GM21515 (cell line): ENCODE data around the gene TRAT1.

Source experiments
- ATAC-seq: cut with Tn5 transposase; IDR thresholded peaks from one replicate; pipeline ENCODE4 v1.9.1; 2021; ENCODE audit not compliant: unreplicated experiment

TRAT1 gene

DNA sequence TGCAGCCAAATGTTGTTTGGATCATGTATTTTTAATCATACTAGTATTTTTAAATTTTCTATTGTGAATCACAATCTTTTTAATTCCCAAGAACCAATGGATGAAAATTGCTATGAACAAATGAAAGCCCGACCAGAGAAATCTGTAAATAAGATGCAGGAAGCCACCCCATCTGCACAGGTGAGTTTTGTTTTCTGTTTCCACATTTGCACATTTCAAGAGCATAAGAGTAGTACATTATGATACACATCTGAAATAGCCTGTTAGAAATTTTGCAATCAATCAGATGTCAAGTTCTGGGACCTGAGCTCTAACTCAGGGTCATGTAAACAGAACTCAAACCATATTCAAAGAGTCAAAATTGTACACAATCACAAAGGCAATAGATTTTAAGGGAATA is 26.5 kb downstream of the TRAT1 start:
- ATAC-seq: no peak

DNA sequence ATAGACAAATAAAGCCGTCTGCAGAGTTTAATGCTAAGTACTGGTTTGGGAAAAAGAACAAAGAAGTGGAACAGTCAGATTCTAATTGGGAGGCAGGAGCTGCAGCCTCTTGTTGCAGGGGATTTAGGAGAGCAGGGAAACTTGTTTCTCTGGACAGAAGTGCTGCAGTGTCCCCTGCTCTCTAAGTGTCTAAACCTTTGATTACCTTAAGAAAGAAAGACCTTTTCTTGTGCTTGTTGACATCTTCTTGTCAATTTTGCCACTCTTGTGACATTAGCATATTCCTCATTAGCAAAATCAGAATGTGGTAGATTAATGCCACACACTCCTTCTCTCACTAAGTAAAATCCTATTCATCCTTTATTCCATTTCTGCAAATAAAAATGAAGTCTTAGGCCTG is 38.8 kb downstream of the TRAT1 start:
- no peak for ATAC-seq

DNA sequence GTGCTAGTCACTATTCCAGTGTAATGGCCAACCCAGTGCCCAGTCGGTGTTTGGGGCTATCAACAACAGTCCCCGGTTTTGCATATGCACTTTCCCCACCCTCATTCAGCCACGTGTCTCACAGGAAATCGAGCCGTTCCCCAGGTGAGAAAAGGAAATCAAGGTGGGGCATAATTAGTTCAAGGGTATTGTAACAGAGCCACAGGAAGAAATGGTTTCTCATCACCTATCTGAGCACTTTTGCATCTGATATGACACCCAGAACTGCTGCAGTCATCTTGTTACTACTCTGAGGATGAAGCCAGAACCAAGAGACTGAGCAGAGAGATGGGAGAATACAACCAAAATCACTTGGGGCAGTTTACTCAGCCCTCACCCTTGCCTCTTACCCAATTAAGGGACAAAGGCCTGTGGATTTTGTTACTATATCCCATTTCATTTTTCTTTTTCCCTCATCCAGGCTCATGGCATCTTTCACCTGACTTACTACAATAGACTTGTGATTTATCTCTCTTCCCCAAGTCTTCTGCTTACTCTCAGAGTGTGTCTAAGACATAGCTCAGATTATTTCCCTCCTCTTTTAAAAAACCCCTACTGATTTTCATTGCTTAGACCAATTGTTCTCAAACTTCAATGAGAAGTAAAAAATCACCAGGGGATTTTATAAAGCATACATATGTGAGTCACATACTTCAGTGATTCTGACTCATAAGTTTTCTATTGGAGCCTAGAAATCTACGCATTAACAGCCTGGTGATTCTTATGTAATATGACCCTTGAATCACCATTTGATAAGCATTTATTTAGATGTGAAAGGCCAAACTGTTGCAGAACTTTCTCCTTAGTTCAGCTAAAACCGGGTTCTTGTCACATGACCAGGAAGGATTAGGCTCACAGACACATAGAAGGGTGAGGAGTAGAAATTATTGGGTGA is 40.5 kb downstream of the TRAT1 start:
- ATAC-seq: peak; percentile 70

DNA sequence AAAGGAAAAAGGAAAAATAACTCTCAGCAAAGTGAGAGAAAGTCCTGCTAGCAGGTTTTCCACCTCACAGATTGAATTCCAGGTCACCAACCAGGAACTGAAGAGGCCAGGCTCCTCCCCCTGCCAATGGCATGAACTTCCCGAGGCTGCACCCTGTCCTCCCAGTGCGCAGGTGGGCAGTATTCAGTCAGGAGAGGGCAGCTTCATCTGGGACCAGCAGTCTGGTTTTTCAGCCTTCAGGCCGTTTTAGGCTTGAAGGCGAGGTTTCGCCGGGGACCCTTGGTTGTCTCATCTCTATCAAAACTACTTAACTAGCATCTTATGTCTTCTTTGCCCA is 41.2 kb downstream of the TRAT1 start:
- ATAC-seq: no peak

DNA sequence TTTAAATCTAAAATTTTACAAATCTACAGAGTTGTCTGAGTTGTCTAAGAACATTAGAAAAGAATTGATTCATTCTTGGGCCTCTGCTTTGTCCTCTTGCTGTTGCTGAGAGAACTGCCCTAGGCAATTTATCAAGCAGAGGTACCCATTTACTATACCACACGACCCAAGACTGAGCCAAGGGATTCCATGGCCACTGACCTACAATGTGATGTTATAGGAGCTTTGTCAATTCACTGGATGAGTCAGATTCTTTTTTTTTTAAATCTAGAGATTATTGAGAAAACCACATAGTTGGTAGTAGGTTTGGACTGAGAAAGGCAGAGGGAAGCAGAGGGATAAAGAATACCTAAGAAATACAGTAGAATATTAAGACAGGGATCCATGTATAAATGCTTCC is 55.3 kb downstream of the TRAT1 start:
- no peak for ATAC-seq

DNA sequence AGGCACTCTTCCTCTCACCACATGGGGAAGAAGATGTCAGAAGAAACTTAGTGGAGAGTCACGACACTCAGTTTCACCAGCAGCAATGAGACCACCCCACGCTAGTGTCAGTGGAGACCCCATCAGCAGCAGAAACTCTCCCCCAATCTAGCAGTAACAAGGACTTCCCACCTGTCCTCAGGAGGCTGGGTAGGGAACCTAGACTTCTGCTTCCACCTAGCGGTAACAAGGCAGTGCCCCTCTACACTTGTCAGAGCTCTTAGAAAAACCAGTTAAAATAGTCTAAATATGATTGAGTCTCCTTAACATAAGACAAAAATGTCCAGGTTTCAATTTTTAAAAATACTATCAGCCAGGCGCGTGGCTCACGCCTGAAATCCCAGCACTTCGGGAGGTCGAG is 57.3 kb downstream of the TRAT1 start:
- ATAC-seq: no peak

DNA sequence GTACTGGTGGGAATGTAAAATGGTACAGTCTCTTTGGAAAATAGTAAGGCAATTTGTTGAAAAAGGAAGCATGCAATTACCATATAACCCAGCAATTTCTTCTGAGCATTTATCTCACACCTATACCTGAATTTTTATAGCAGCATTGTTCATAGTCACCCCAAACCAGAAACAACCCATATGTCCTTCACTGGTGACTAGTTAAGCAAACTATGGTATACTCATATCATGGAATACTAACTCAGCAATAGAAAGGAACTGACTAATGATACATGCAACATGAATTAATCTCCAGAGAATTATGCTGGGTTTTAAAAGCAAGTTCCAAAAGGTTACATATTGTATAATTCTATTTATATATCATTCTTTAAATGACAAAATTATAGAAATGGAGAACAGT is 60.2 kb downstream of the TRAT1 start:
- no peak for ATAC-seq

DNA sequence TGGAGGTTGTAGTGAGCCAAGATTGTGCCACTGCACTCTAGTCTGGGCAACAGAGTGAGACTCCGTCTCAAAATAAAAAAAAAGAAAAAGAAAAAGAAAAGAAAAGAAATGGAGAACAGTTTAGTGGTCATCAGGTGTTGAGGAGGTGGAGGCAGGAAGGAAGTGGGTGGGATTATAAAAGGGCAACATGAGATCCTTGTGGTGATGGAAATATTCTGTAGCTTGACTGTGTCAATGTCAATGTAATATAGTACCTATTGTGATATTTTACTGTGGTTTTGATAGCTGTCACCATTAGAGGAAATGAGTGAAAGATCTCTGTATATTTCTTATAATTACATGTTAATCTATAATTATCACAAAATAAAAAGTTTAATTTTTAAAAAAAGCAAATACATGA is 60.8 kb downstream of the TRAT1 start:
- ATAC-seq: no peak

DNA sequence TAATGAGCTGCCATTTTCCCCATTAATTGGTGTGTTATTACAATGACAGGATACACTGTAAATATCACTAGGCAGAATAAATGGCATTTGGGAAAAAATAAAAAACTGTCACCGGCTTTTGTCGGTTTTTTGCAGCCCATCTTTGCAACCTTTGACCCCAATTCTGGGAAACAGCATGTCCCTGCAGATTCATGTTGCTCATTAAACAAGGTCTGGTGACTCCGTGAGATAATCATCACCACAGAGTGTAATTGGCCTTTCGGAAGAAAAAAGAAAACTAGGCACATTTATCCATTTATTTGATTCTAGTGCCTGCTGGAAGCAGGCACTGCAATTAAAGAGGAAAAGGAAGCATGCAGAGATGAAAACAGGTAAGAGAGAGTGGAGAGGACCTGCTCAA is 64.5 kb downstream of the TRAT1 start:
- no peak for ATAC-seq

DNA sequence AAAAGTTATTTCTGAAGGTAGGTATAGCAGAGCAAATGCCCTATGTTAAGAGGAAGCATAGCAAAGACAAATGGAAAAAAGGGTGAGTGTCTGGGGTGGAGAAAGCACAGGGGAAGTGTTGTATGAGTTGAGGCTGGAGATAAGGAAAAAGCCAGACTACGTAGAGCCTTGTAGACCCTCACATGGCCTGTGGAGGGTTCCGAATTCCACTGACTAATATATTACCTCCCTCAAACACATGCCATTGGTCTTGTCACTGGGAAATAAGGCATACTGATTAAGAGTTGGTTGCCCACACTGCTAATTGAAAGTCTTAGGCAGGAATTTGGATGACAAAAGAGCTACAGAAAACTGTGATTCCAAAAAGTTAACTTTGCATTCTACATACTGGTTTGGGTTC is 65.2 kb downstream of the TRAT1 start:
- ATAC-seq: no peak

DNA sequence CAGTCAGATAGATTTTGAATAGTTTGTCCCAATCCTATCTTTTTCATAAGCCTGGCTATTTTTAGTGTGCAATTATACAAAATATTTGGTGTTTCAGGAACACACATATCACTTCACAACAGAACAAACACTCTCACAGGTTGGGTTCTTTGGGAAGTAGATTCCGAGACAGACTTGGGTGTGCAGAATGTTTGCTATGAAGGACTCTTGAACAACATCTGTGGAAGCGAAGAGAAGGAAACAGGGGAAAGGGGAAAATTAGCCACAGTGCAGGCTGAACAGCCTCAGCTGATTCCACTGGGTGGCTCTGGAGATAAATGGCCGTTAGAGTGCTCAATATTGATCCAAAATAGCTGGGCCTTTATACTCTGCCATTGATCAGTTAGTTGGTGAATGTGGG is 69.2 kb downstream of the TRAT1 start:
- no peak for ATAC-seq

DNA sequence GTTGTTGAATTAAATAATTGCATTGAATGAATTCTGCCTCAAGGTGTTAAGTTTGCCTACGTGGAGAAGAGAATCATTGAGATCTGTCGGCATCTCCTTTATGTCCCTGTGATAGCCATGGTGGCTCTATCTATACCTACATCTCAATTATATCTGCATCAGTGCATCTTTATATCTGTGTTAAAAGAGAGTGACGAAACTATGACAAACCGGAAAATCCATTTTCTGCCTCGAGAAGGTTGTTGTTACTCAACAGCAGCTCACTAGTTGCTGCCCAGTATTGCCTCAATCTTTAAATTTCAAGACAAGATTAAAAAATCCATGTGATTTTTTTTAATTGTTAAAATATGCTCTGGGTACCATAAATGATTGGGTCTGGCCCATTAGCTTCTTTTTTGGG is 72.4 kb downstream of the TRAT1 start:
- no peak for ATAC-seq

DNA sequence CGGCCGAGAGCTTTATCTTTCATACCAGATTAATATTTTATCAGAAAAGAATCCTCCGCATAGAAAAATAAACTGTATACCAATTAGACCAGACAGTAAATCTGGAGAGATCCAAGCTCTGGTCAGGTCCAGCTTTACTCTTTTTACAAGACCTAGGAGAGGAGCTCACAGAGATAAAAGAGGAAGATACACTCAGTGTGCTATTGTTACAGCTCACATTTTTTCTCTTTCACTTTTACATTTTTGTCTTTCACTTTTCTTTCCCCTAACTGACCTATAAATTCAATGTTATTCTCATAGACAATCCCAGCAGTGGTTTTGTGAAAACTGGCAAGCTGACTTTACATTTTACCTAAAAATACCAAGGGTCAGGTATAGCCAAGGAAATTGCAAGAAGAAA is 75.3 kb downstream of the TRAT1 start:
- no peak for ATAC-seq

DNA sequence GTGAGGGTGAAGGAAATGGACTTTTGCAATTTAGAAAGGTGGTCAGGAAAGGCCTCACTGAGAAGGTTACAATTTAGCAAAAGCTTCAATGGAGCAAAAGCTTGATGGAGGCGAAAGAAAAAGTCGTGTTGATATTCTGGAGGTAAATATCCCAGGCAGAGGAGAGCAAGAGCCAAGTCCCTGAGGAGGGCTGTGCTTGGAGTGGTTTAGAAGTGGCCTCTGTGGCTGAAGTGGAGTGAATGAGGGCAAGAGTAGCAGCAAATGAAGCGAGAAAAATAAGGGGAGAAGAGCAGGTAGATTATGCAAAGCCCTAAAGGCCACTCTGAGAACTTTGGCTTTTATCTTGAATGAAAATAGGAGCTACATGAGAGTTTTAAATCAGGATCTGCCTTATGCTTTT is 76.9 kb downstream of the TRAT1 start:
- ATAC-seq: no peak
